Mesendoderm (in vitro differentiated cells): Measurements from ENCODE around the gene GPX2.
A peak's percentile ranks its signal among the peaks of the same experiment; 100 is the strongest.

Source experiments
- DNase-seq: peaks from one replicate; pipeline ENCODE4 v3.0.0; 2013
- H2AK5ac ChIP-seq: 2 replicates; pipeline ENCODE4 v1.6.1; 2013; ENCODE audit warnings: low read length, inconsistent platforms
- H2BK120ac ChIP-seq: 2 replicates; pipeline ENCODE4 v1.6.1; 2013; ENCODE audit warnings: low read depth, mild to moderate bottlenecking, low read length, moderate library complexity, mixed read lengths
- H2BK15ac ChIP-seq: replicated peaks from 2 replicates; pipeline ENCODE4 v1.6.1; 2013; ENCODE audit warnings: low read depth, mild to moderate bottlenecking, moderate library complexity
- H2BK5ac ChIP-seq: 2 replicates; pipeline ENCODE4 v1.6.1; 2013; ENCODE audit warnings: low read length, inconsistent platforms
- H3K18ac ChIP-seq: 2 replicates; pipeline ENCODE4 v1.6.1; 2013; ENCODE audit warnings: mild to moderate bottlenecking, low read length, mixed read lengths
- H3K23ac ChIP-seq: one replicate; pipeline ENCODE4 v1.6.1; 2013; ENCODE audit warnings: low read length
- H3K27ac ChIP-seq: 2 replicates; pipeline ENCODE4 v1.5.1; 2013; ENCODE audit warnings: low read depth, mild to moderate bottlenecking, inconsistent platforms, low read length, moderate library complexity
- H3K27me3 ChIP-seq: 2 replicates; pipeline ENCODE4 v1.6.1; 2013; ENCODE audit warnings: low read length, control low read depth, mild to moderate bottlenecking, inconsistent platforms; ENCODE audit not compliant: insufficient read depth, poor library complexity
- H3K36me3 ChIP-seq: 2 replicates; pipeline ENCODE4 v1.6.1; 2013; ENCODE audit warnings: low read length, inconsistent platforms; ENCODE audit not compliant: control insufficient read depth, insufficient read depth
- H3K4ac ChIP-seq: one replicate; pipeline ENCODE4 v1.6.1; 2013; ENCODE audit warnings: low read depth, mild to moderate bottlenecking, low read length, moderate library complexity
- H3K4me1 ChIP-seq: 2 replicates; pipeline ENCODE4 v1.6.1; 2013; ENCODE audit warnings: low read depth, low read length, inconsistent platforms; ENCODE audit not compliant: control insufficient read depth
- H3K4me2 ChIP-seq: 2 replicates; pipeline ENCODE4 v1.6.1; 2013; ENCODE audit warnings: low read length
- H3K4me3 ChIP-seq: 2 replicates; pipeline ENCODE4 v1.5.1; 2013; ENCODE audit warnings: mild to moderate bottlenecking, low read length
- H3K56ac ChIP-seq: one replicate; pipeline ENCODE4 v1.6.1; 2013; ENCODE audit warnings: low read length
- H3K79me1 ChIP-seq: 2 replicates; pipeline ENCODE4 v1.6.1; 2013; ENCODE audit warnings: low read length, inconsistent platforms
- H3K79me2 ChIP-seq: 2 replicates; pipeline ENCODE4 v1.6.1; 2013; ENCODE audit warnings: mild to moderate bottlenecking, low read length; ENCODE audit not compliant: control insufficient read depth, insufficient read depth
- H3K9ac ChIP-seq: 2 replicates; pipeline ENCODE4 v1.6.1; 2013; ENCODE audit warnings: low read length, inconsistent platforms
- H4K5ac ChIP-seq: one replicate; pipeline ENCODE4 v1.6.1; 2013; ENCODE audit warnings: low read length
- H4K8ac ChIP-seq: one replicate; pipeline ENCODE4 v1.6.1; 2013; ENCODE audit warnings: low read depth, mild to moderate bottlenecking, control low read depth, low read length, moderate library complexity
- WGBS: extraction: QIAGEN DNeasy Blood & Tissue Kit; methylation state at CpG from one replicate; pipeline ENCODE4 v1.1.7; 2013; ENCODE audit warnings: low lambda C conversion rate, missing lambda C conversion rate; ENCODE audit not compliant: insufficient coverage; ENCODE audit errors: extremely low coverage; 5-methylcytosine and 5-hydroxymethylcytosine counted together

Gene GPX2

GRCh38 chr14:64958201-64958600, 15.7 kb upstream of the GPX2 start:
- Histone ChIP-seq H3K9ac (no peak overlapping the region), H3K4me2 (no peak overlapping the region), H3K4me3 (no peak overlapping the region), H3K27me3 (no peaks in the 10 kb centered on the region), H3K4ac (no peak overlapping the region), H3K56ac (no peak overlapping the region), H2BK15ac (no peak overlapping the region), H3K79me2 (peaks cover 28% of the 10 kb centered on the region), H3K36me3 (peaks cover 9% of the 10 kb centered on the region), H3K18ac (no peak overlapping the region), H3K23ac (no peak overlapping the region), H2BK120ac (no peak overlapping the region), H2AK5ac (no peak overlapping the region), H3K79me1 (peaks cover 25% of the 10 kb centered on the region), H3K27ac (no peak overlapping the region), H4K8ac (no peak overlapping the region), H3K4me1 (peaks cover 21% of the 10 kb centered on the region), H4K5ac (no peak overlapping the region), H2BK5ac (no peak overlapping the region)
- DNase-seq: no peak
- WGBS: no CpG with 5 or more reads among the region's 2 CpGs

GRCh38 chr14:64956697-64957406, 14.3 kb upstream of the GPX2 start:
- Histone ChIP-seq H2BK15ac (no peak overlapping the region), H3K23ac (no peak overlapping the region), H3K79me1 (peaks cover 22% of the 10 kb centered on the region), H3K27ac (no peak overlapping the region), H3K18ac (no peak overlapping the region), H2BK120ac (no peak overlapping the region), H3K79me2 (peaks cover 23% of the 10 kb centered on the region), H3K56ac (peak overlapping the region; percentile 5), H4K8ac (no peak overlapping the region), H3K36me3 (peaks cover 10% of the 10 kb centered on the region), H3K4me2 (no peak overlapping the region), H2BK5ac (no peak overlapping the region), H3K9ac (no peak overlapping the region), H2AK5ac (no peak overlapping the region), H4K5ac (no peak overlapping the region), H3K4me3 (no peak overlapping the region), H3K4ac (no peak overlapping the region), H3K4me1 (peaks cover 21% of the 10 kb centered on the region), H3K27me3 (no peaks in the 10 kb centered on the region)
- no CpG with 5 or more reads among the region's 8 CpGs for WGBS
- no peak for DNase-seq

- no CpG with 5 or more reads among the region's 6 CpGs for WGBS
- peak; percentile 66 for DNase-seq
- Histone ChIP-seq H3K18ac (no peak overlapping the region), H4K8ac (no peak overlapping the region), H3K4ac (no peak overlapping the region), H4K5ac (no peak overlapping the region), H3K4me2 (no peak overlapping the region), H3K23ac (no peak overlapping the region), H2BK15ac (no peak overlapping the region), H2BK5ac (no peak overlapping the region), H3K79me1 (peaks cover 21% of the 10 kb centered on the region), H2AK5ac (no peak overlapping the region), H3K27me3 (no peaks in the 10 kb centered on the region), H3K79me2 (peaks cover 17% of the 10 kb centered on the region), H3K4me3 (no peak overlapping the region), H2BK120ac (no peak overlapping the region), H3K9ac (peak overlapping the region; percentile 1), H3K4me1 (peaks cover 15% of the 10 kb centered on the region), H3K36me3 (peaks cover 19% of the 10 kb centered on the region), H3K27ac (peak overlapping the region; percentile 54), H3K56ac (peak overlapping the region; percentile 44)
Observed at GRCh38 chr14:64955297-64955696, 12.8 kb upstream of the GPX2 start.

DNA sequence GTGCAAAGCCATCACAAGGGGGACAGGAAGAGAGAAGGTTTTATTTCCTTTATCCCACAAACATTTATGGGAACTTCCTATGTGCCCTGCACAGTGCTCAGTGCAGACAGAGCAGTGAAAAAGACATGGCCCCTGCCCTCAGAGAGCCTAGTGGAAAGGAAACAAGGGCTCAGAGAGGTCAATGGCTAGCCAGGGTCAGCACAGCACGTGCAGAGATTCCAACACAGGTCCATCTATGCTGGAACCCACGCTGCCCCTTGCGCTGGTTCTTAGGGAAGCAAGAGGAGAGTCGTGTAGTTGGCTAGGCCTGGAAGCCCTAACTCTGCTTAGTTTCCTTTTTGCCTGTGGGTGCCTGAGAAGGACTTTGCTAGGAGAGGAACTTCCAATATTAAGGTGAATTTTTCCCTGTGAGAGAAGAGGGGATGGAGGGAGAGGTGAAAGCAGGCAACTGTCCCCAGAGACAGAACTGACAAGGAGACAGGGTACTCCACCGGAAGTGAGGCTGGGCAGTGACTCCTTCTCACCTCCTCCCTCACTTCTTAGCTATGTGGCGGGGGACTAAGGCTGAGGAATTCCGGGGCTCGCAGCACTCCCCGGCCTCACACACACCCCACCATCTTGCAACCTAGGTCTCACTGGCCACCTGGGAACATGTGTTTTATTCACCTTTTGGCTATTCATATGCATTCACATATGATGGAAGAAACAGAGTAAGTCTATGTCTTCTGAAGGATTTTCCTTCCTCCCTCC, 12.1 kb upstream of the GPX2 start:
- WGBS: no CpG with 5 or more reads among the region's 9 CpGs
- Histone ChIP-seq H3K9ac (no peak overlapping the region), H2BK120ac (no peak overlapping the region), H4K5ac (no peak overlapping the region), H3K4ac (no peak overlapping the region), H2BK15ac (no peak overlapping the region), H3K27me3 (no peaks in the 10 kb centered on the region), H3K56ac (peak overlapping the region; percentile 56), H3K4me1 (peaks cover 14% of the 10 kb centered on the region), H3K27ac (peak overlapping the region; percentile 45), H3K79me2 (peaks cover 12% of the 10 kb centered on the region), H3K4me3 (no peak overlapping the region), H3K79me1 (peaks cover 15% of the 10 kb centered on the region), H3K23ac (no peak overlapping the region), H2BK5ac (no peak overlapping the region), H4K8ac (no peak overlapping the region), H2AK5ac (no peak overlapping the region), H3K4me2 (no peak overlapping the region), H3K18ac (no peak overlapping the region), H3K36me3 (peaks cover 24% of the 10 kb centered on the region)
- no peak for DNase-seq

GRCh38 chr14:64953661-64954060, 11.1 kb upstream of the GPX2 start:
- Histone ChIP-seq H3K4me1 (peaks cover 14% of the 10 kb centered on the region), H4K5ac (no peak overlapping the region), H3K4ac (no peak overlapping the region), H3K27ac (no peak overlapping the region), H3K4me3 (no peak overlapping the region), H3K9ac (no peak overlapping the region), H2BK5ac (no peak overlapping the region), H2BK120ac (no peak overlapping the region), H3K36me3 (peaks cover 24% of the 10 kb centered on the region), H3K4me2 (no peak overlapping the region), H2AK5ac (no peak overlapping the region), H3K27me3 (no peaks in the 10 kb centered on the region), H4K8ac (no peak overlapping the region), H3K18ac (no peak overlapping the region), H3K79me2 (peaks cover 3% of the 10 kb centered on the region), H2BK15ac (no peak overlapping the region), H3K23ac (no peak overlapping the region), H3K79me1 (peaks cover 11% of the 10 kb centered on the region), H3K56ac (no peak overlapping the region)
- WGBS: no CpG with 5 or more reads among the region's 6 CpGs
- DNase-seq: no peak
